Stomach (tissue), 9 donors: ENCODE results near the gene ASB9. TPM values are rescaled to one million over a fixed set of nuclear protein-coding genes. Genes with fewer than 3 reads are reported as not detected.
"Not testable (repeated sequence)": the region's sequence is repeated elsewhere in the genome, so short reads cannot be mapped to it uniquely, and the experiment has no call there.

Experiments used
- DNase-seq, 2 donors: peaks; one replicate each; pipeline versions ENCODE4 v3.0.0 to v3.0.0-alpha.2; 2013 to 2019
- H3K27ac ChIP-seq, 5 donors: fragments of 200-600 bp in 4 of 5; sonication (generic) in 4 of 5; one replicate each; pipeline ENCODE4 v1.5.1; 2013 to 2019; ENCODE audit warnings: mild to moderate bottlenecking in 1 of 5, moderate library complexity in 1 of 5
- H3K27me3 ChIP-seq, 3 donors: fragments of 200-600 bp; sonication (generic); one replicate each; pipeline ENCODE4 v1.5.1; 2017 to 2019; ENCODE audit warnings: mixed run types in 1 of 3
- H3K36me3 ChIP-seq, 4 donors: fragments of 200-600 bp; sonication (generic); 1 replicate in 3 of 4; 2 replicates in 1 of 4; pipeline ENCODE4 v1.5.1; 2016 to 2019
- H3K4me1 ChIP-seq, 4 donors: fragments of 200-600 bp; sonication (generic); one replicate each; pipeline ENCODE4 v1.5.1; 2016 to 2019
- H3K4me3 ChIP-seq, 4 donors: fragments of 200-600 bp; sonication (generic) in 3 of 4; one replicate each; pipeline ENCODE4 v1.5.1; 2016 to 2019; ENCODE audit warnings: mild to moderate bottlenecking in 1 of 4
- H3K9me3 ChIP-seq, 4 donors: fragments of 200-600 bp; sonication (generic); one replicate each; pipeline ENCODE4 v1.5.1; 2016 to 2019
- EP300 ChIP-seq: sonication (generic); formaldehyde crosslinking; IDR thresholded peaks from one replicate; pipeline ENCODE4 v1.6.1; 2017; ENCODE audit warnings: antibody characterized with exemption
- POLR2A ChIP-seq, 4 donors: fragments of 450-650 bp; IDR thresholded peaks; one replicate each; pipeline ENCODE4 v1.6.1; 2016; ENCODE audit warnings: antibody characterized with exemption in 4 of 4, control low read depth in 2 of 4, mild to moderate bottlenecking in 1 of 4, moderate library complexity in 1 of 4
- POLR2AphosphoS5 ChIP-seq, 3 donors: sonication (generic); formaldehyde crosslinking; IDR thresholded peaks; one replicate each; pipeline ENCODE4 v1.6.1; 2016; ENCODE audit warnings: antibody characterized with exemption in 3 of 3
- WGBS, 5 donors: extraction: QIAGEN DNeasy Blood & Tissue Kit in 3 of 5; methylation state at CpG; one replicate each; pipeline versions ENCODE4 v1.1.5 to v1.1.7; 2013 to 2018; 5-methylcytosine and 5-hydroxymethylcytosine counted together
- intact Hi-C: fragments of 100-400 bp; cut with DNase I; formaldehyde crosslinking; loops from one replicate; pipeline ENCODE4 v1.15.1; 2023; ENCODE audit warnings: low total_unique reads
- polyA plus RNA-seq, 3 donors: library from polyadenylated mRNA; stranded (reverse); fragments of 200-250 nt; gene quantifications; one replicate each; pipeline ENCODE4 v1.2.3, GENCODE V29; 2013
- total RNA-seq, 5 donors: library from RNA; depleted of rRNA; stranded (reverse); fragments of >200 nt; gene quantifications; one replicate each; pipeline versions ENCODE4 v1.1.0 to v1.2.3, GENCODE V29; 2014 to 2016
- TF ChIP-seq, protein P1 (sequence below), 7 experiments: fragments of 450-650 bp in 4 of 7; fragments of 200-600 bp in 3 of 7; sonication (generic) in 3 of 7; IDR thresholded peaks; one replicate each; pipeline ENCODE4 v1.5.1; 2016 to 2019; ENCODE audit warnings: antibody characterized with exemption in 7 of 7, control low read depth in 2 of 7, mild to moderate bottlenecking in 1 of 7
- donor health status: healthy with polysubstance abuse.
- donor health status: Bipolar disorder and iron deficiency.
- donor health status: healthy.

The ASB9 gene
- total and polyA plus RNA-seq, 8 donors, result 1.6 to 201 (median 4.8) TPM

DNA sequence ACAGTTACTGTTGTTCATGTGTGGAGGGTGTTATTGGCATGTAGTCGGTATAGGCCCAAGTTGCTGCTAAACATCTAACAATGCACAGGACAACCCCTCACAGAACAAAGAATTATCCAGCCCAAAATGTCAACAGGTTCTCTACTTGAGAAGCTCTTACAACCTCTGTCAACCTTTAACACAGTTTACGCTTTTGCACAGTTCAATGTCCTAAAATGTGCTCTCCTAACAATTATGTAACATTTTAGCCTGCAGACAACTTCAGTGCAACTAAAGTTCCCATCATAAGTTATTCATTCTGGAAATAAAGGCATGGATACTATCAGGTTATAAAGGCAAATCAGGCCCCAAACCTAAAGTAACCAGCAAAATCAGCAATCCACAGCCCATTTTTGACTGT is 66.2 kb downstream of the ASB9 start:
- Histone ChIP-seq H3K27me3 (no peaks in the 10 kb centered on the region), H3K36me3 (no peaks in the 10 kb centered on the region), H3K4me3 (no peak overlapping the region), H3K27ac (no peak overlapping the region), H3K9me3 (no peaks in the 10 kb centered on the region), H3K4me1 (no peaks in the 10 kb centered on the region)
- TF ChIP-seq POLR2A (IDR thresholded peaks at IDR 0.05), result no peak
- 82 to 94% (median 85%) methylated on average over 2 of the region's 2 CpGs for WGBS, 5 donors
- DNase-seq, result no peak
- intact Hi-C loops, result no loop called here

GRCh38 chrX:15202454-15203177 is 67.3 kb downstream of the ASB9 start:
- intact Hi-C loops, result no loop called here

GRCh38 chrX:15200871-15201270 is 69.0 kb downstream of the ASB9 start:
- Histone ChIP-seq H3K36me3 (no peaks in the 10 kb centered on the region), H3K27ac (no peak overlapping the region), H3K27me3 (no peaks in the 10 kb centered on the region), H3K4me1 (no peaks in the 10 kb centered on the region), H3K9me3 (no peaks in the 10 kb centered on the region), H3K4me3 (no peak overlapping the region)
- intact Hi-C loops, result no loop called here
- TF ChIP-seq POLR2AphosphoS5 (IDR thresholded peaks at IDR 0.05) (no peak), POLR2A (IDR thresholded peaks at IDR 0.05) (no peak), EP300 (no peak)
- TF ChIP-seq, protein P1, sequence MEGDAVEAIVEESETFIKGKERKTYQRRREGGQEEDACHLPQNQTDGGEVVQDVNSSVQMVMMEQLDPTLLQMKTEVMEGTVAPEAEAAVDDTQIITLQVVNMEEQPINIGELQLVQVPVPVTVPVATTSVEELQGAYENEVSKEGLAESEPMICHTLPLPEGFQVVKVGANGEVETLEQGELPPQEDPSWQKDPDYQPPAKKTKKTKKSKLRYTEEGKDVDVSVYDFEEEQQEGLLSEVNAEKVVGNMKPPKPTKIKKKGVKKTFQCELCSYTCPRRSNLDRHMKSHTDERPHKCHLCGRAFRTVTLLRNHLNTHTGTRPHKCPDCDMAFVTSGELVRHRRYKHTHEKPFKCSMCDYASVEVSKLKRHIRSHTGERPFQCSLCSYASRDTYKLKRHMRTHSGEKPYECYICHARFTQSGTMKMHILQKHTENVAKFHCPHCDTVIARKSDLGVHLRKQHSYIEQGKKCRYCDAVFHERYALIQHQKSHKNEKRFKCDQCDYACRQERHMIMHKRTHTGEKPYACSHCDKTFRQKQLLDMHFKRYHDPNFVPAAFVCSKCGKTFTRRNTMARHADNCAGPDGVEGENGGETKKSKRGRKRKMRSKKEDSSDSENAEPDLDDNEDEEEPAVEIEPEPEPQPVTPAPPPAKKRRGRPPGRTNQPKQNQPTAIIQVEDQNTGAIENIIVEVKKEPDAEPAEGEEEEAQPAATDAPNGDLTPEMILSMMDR (IDR thresholded peaks at IDR 0.05), result no peak
- DNase-seq, result peak in 1 of 2 donors; percentile 4
- 45 to 92% (median 81%) methylated on average over 2 of the region's 2 CpGs for WGBS, 5 donors

More at GRCh38 chrX:15202454-15203177, 67.3 kb downstream of the ASB9 start:
- no peaks in the 10 kb centered on the region for H3K36me3 ChIP-seq
- no peak for TF ChIP-seq POLR2A (IDR thresholded peaks at IDR 0.05)
- TF ChIP-seq, protein P1 (IDR thresholded peaks at IDR 0.05), result no peak
- no peak for TF ChIP-seq POLR2AphosphoS5 (IDR thresholded peaks at IDR 0.05)
- TF ChIP-seq EP300, result no peak
- no peaks in the 10 kb centered on the region for H3K4me1 ChIP-seq
- no peak overlapping the region for H3K4me3 ChIP-seq
- 53 to 68% (median 60%) methylated on average over 2 of the region's 2 CpGs for WGBS, 5 donors
- H3K27ac ChIP-seq, result no peak overlapping the region
- peak in 1 of 2 donors; percentile 6 for DNase-seq
- no peaks in the 10 kb centered on the region for H3K9me3 ChIP-seq
- H3K27me3 ChIP-seq, result no peaks in the 10 kb centered on the region

- 72 to 100% (median 83%) methylated on average over 2 of the region's 2 CpGs for WGBS, 5 donors
- H3K9me3 ChIP-seq, H3K27me3 ChIP-seq, H3K4me1 ChIP-seq, DNase-seq, H3K36me3 ChIP-seq, H3K4me3 ChIP-seq, H3K27ac ChIP-seq, intact Hi-C loops: not testable (repeated sequence)
Measured at GRCh38 chrX:15198608-15199202, 71.2 kb downstream of the ASB9 start.

DNA sequence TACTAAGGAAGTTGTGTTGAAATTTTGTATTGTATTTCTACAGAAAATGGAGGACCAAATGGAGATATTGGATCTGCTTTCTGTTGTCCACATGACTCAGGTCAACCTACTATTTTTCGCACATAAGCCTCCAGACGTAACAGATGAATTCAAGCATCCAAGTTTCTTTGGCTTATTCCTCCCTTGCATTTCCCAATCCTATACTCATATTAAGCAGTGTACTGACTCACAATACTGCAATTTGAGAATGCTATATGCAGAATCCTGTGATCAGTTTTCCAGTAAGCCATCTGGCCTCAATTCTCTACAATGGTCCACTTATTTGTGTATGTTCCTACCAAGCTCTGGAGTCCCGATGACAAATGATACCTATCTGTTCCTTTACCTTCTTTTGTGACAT is 75.7 kb downstream of the ASB9 start:
- intact Hi-C loops, result no loop called here
- H3K27me3 ChIP-seq, result no peaks in the 10 kb centered on the region
- TF ChIP-seq, protein P1 (IDR thresholded peaks at IDR 0.05), result no peak
- TF ChIP-seq EP300 (no peak), POLR2AphosphoS5 (IDR thresholded peaks at IDR 0.05) (no peak), POLR2A (IDR thresholded peaks at IDR 0.05) (no peak)

More for the DNA sequence above, 75.7 kb downstream of the ASB9 start:
- WGBS, 5 donors, result 55 to 64% (median 60%) methylated on average over 3 of the region's 3 CpGs
- H3K9me3 ChIP-seq, result no peaks in the 10 kb centered on the region
- H3K27ac ChIP-seq, result no peak overlapping the region
- no peaks in the 10 kb centered on the region for H3K36me3 ChIP-seq
- H3K4me1 ChIP-seq, result no peaks in the 10 kb centered on the region
- no peak for DNase-seq
- H3K4me3 ChIP-seq, result no peak overlapping the region

Other genes with a start within 250 kb of the ASB9 start
- 1 to 10 TPM in 3 of 5 donors, not detected in 2; 2.9 to 9.8 (median 2.9) TPM for gene ASB11, start 45.6 kb upstream of the ASB9 start, total RNA-seq
- 1 to 10 TPM in 2 of 3 donors, under 1 TPM in 1; 0.15 to 1.9 (median 1.7) TPM for gene ASB11, start 45.6 kb upstream of the ASB9 start, polyA plus RNA-seq
- gene PIGA, start 65.4 kb upstream of the ASB9 start, total RNA-seq, result 10 to 100 TPM in 3 of 5 donors, 1 to 10 TPM in 1, under 1 TPM in 1; 0.58 to 59.7 (median 17.8) TPM
- gene PIGA, start 65.4 kb upstream of the ASB9 start, polyA plus RNA-seq, result 1 to 10 TPM; 6.1 to 8.6 (median 6.4) TPM
- 1 to 10 TPM in 1 of 5 donors, not detected in 4; 4.2 TPM for gene VEGFD, start 114.3 kb upstream of the ASB9 start, total RNA-seq
- gene VEGFD, start 114.3 kb upstream of the ASB9 start, polyA plus RNA-seq, result 1 to 10 TPM in 2 of 3 donors, under 1 TPM in 1; 0.25 to 3.4 (median 1.1) TPM
- gene PIR, start 223.2 kb upstream of the ASB9 start, total RNA-seq, result 10 to 100 TPM in 3 of 5 donors, 1 to 10 TPM in 2; 5.2 to 30.9 (median 11.2) TPM
- gene PIR, start 223.2 kb upstream of the ASB9 start, polyA plus RNA-seq, result 10 to 100 TPM; 12.4 to 47.5 (median 16.6) TPM
- gene BMX, start 230.7 kb upstream of the ASB9 start, total RNA-seq, result 1 to 10 TPM in 1 of 5 donors, under 1 TPM in 1, not detected in 3; 0.43 to 3.3 TPM
- under 1 TPM; 0.53 to 0.61 (median 0.56) TPM for gene BMX, start 230.7 kb upstream of the ASB9 start, polyA plus RNA-seq